H1 (cell line): ENCODE results near the gene JAKMIP3. TPM values are rescaled to one million over a fixed set of nuclear protein-coding genes. Genes with fewer than 3 reads are reported as not detected.

Experiments
- CTCF ChIA-PET: fragments of 300-600 bp; sonication (Branson Sonifier 250); formaldehyde crosslinking; loops from one replicate; lab custom pipeline; 2021; ENCODE audit not compliant: partially characterized antibody; lab: Charles Lee
- POLR2A ChIA-PET: fragments of 300-600 bp; sonication (Branson Sonifier 250); formaldehyde crosslinking; loops from one replicate; lab custom pipeline; 2021; ENCODE audit warnings: inconsistent platforms; ENCODE audit not compliant: partially characterized antibody; lab: Charles Lee
- DNase-seq, 2 experiments: peaks; one replicate each; pipeline versions ENCODE4 v3.0.0 to v3.0.0-alpha.2; 2010 to 2022; ENCODE audit warnings: low spot score in 2 of 2, low read depth in 1 of 2, mixed read lengths in 1 of 2
- FAIRE-seq: peaks from 2 replicates; lab custom pipeline; 2011; peaks lifted over from hg19 to GRCh38; lab: Jason Lieb, UNC
- H2AFZ ChIP-seq: 2 replicates; pipeline ENCODE4 v1.8.1; 2012; ENCODE audit warnings: low read length, inconsistent platforms
- H2AK5ac ChIP-seq: 2 replicates; pipeline ENCODE4 v1.6.1; 2013; ENCODE audit warnings: low read depth, low read length
- H2BK120ac ChIP-seq: replicated peaks from 2 replicates; pipeline ENCODE3; 2013; ENCODE audit warnings: low read depth, low read length, inconsistent platforms
- H2BK12ac ChIP-seq: 2 replicates; pipeline ENCODE4 v1.6.1; 2013; ENCODE audit warnings: low read depth, low read length
- H2BK15ac ChIP-seq: 2 replicates; pipeline ENCODE4 v1.6.1; 2013; ENCODE audit warnings: low read length
- H2BK20ac ChIP-seq: 2 replicates; pipeline ENCODE4 v1.6.1; 2013; ENCODE audit warnings: low read length
- H2BK5ac ChIP-seq: 2 replicates; pipeline ENCODE4 v1.6.1; 2013; ENCODE audit warnings: low read depth, low read length
- H3K14ac ChIP-seq: 2 replicates; pipeline ENCODE4 v1.6.1; 2013; ENCODE audit warnings: inconsistent platforms; ENCODE audit not compliant: insufficient read length
- H3K18ac ChIP-seq: 2 replicates; pipeline ENCODE4 v1.6.1; 2013; ENCODE audit warnings: low read length; ENCODE audit errors: extremely low read depth
- H3K23ac ChIP-seq: 2 replicates; pipeline ENCODE4 v1.6.1; 2013; ENCODE audit warnings: inconsistent platforms; ENCODE audit not compliant: insufficient read length
- H3K23me2 ChIP-seq: 2 replicates; pipeline ENCODE4 v1.6.1; 2013; ENCODE audit warnings: low read depth, low read length
- H3K27ac ChIP-seq: 2 replicates; pipeline ENCODE4 v1.6.1; 2011; ENCODE audit warnings: low read depth, low read length, inconsistent platforms
- H3K27me3 ChIP-seq, 4 experiments: replicated peaks in 1 of 4; 1 replicate in 1 of 4; 2 replicates in 3 of 4; pipeline versions ENCODE4 v1.6.1 to v1.8.1; 2011 to 2013; ENCODE audit warnings: low read length in 3 of 4, mild to moderate bottlenecking in 3 of 4, inconsistent platforms in 2 of 4, mixed read lengths in 2 of 4, moderate library complexity in 1 of 4; ENCODE audit not compliant: control insufficient read depth in 3 of 4, insufficient read depth in 3 of 4; ENCODE audit errors: extremely low read depth in 1 of 4
- H3K36me3 ChIP-seq, 4 experiments: 2 replicates each; pipeline versions ENCODE4 v1.6.1 to v1.8.1; 2011 to 2013; ENCODE audit warnings: mild to moderate bottlenecking in 4 of 4, low read length in 3 of 4, moderate library complexity in 2 of 4, control low read depth in 1 of 4, inconsistent platforms in 1 of 4; ENCODE audit not compliant: insufficient read depth in 4 of 4, control insufficient read depth in 2 of 4
- H3K4ac ChIP-seq: replicated peaks from 2 replicates; pipeline ENCODE3; 2013; ENCODE audit warnings: low read length, low read depth, mixed read lengths, inconsistent platforms; ENCODE audit not compliant: insufficient read length
- H3K4me1 ChIP-seq, 4 experiments: replicated peaks in 1 of 4; 1 replicate in 1 of 4; 2 replicates in 3 of 4; pipeline versions ENCODE4 v1.6.1 to v1.8.1; 2011 to 2013; ENCODE audit warnings: low read length in 3 of 4, inconsistent platforms in 2 of 4, mixed read lengths in 1 of 4; ENCODE audit not compliant: insufficient read depth in 4 of 4, control insufficient read depth in 3 of 4
- H3K4me2 ChIP-seq, 2 experiments: 2 replicates each; pipeline versions ENCODE4 v1.6.1 to v1.8.1; 2011 to 2013; ENCODE audit warnings: low read depth in 2 of 2, low read length in 2 of 2, control low read depth in 1 of 2, inconsistent platforms in 1 of 2, mild to moderate bottlenecking in 1 of 2; ENCODE audit not compliant: insufficient read depth in 1 of 2
- H3K4me3 ChIP-seq, 4 experiments: fragments of 200-600, 300-600 bp in 1 of 4; sonication (generic), shearing (Covaris generic), sonication (Bioruptor Twin) in 1 of 4; 2 replicates each; pipeline versions ENCODE4 v1.5.1 to v1.8.1; 2011 to 2016; ENCODE audit warnings: low read length in 4 of 4, low read depth in 3 of 4, control low read depth in 2 of 4, inconsistent platforms in 2 of 4, mild to moderate bottlenecking in 2 of 4, mixed read lengths in 1 of 4, moderate library complexity in 1 of 4; ENCODE audit not compliant: insufficient read depth in 2 of 4; ENCODE audit errors: extremely low read depth in 1 of 4
- H3K56ac ChIP-seq: replicated peaks from 2 replicates; pipeline ENCODE3; 2013; ENCODE audit warnings: low read depth, mild to moderate bottlenecking, mixed read lengths, low read length, inconsistent platforms; ENCODE audit not compliant: insufficient read length
- H3K79me1 ChIP-seq: 2 replicates; pipeline ENCODE4 v1.6.1; 2013; ENCODE audit warnings: low read depth, low read length, control low read depth
- H3K79me2 ChIP-seq, 2 experiments: 2 replicates each; pipeline versions ENCODE4 v1.6.1 to v1.8.1; 2012 to 2013; ENCODE audit warnings: low read length in 2 of 2, mild to moderate bottlenecking in 2 of 2, inconsistent platforms in 1 of 2; ENCODE audit not compliant: insufficient read depth in 2 of 2, control insufficient read depth in 1 of 2
- H3K9ac ChIP-seq, 4 experiments: replicated peaks in 1 of 4; 1 replicate in 1 of 4; 2 replicates in 3 of 4; pipeline versions ENCODE4 v1.6.1 to v1.8.1; 2011 to 2013; ENCODE audit warnings: low read depth in 3 of 4, low read length in 3 of 4, control low read depth in 2 of 4, mild to moderate bottlenecking in 2 of 4, moderate library complexity in 2 of 4, inconsistent platforms in 1 of 4; ENCODE audit errors: extremely low read depth in 1 of 4
- H3K9me3 ChIP-seq, 2 experiments: 2 replicates each; pipeline versions ENCODE4 v1.6.1 to v1.8.1; 2012 to 2013; ENCODE audit warnings: mild to moderate bottlenecking in 2 of 2, moderate library complexity in 2 of 2, control low read depth in 1 of 2, inconsistent platforms in 1 of 2, low read depth in 1 of 2, low read length in 1 of 2, mixed read lengths in 1 of 2; ENCODE audit not compliant: insufficient read depth in 2 of 2
- H4K20me1 ChIP-seq, 2 experiments: replicated peaks in 1 of 2; 2 replicates each; pipeline versions ENCODE3 to v1.8.1; 2011 to 2013; ENCODE audit warnings: inconsistent platforms in 2 of 2, low read length in 2 of 2, mild to moderate bottlenecking in 1 of 2; ENCODE audit not compliant: insufficient read depth in 2 of 2, control insufficient read depth in 1 of 2
- H4K5ac ChIP-seq: 2 replicates; pipeline ENCODE4 v1.6.1; 2013; ENCODE audit warnings: low read length, low read depth, mixed read lengths, inconsistent platforms; ENCODE audit not compliant: insufficient read length
- H4K8ac ChIP-seq: 2 replicates; pipeline ENCODE4 v1.8.0; 2013; ENCODE audit warnings: mild to moderate bottlenecking, moderate library complexity, low read length, inconsistent platforms; ENCODE audit not compliant: insufficient read depth; ENCODE audit errors: extremely low read depth
- H4K91ac ChIP-seq: replicated peaks from 2 replicates; pipeline ENCODE3; 2013; ENCODE audit warnings: low read length, mixed read lengths, inconsistent platforms; ENCODE audit not compliant: insufficient read length
- ASH2L ChIP-seq: fragments of 200-600, 300-600 bp; sonication (generic); IDR thresholded peaks from one replicate; pipeline ENCODE4 v1.7.1; 2017; ENCODE audit warnings: low read length
- BRCA1 ChIP-seq: IDR thresholded peaks from 2 replicates; pipeline ENCODE4 v1.6.1; 2012; ENCODE audit warnings: low read depth, low read length, improper control_type of control experiment
- CBX8 ChIP-seq: fragments of 300-800, 300-1000 bp; sonication (generic); IDR thresholded peaks from 2 replicates; pipeline ENCODE4 v1.7.1; 2016; ENCODE audit warnings: low read depth, low read length, borderline replicate concordance
- CHD1 ChIP-seq: IDR thresholded peaks from 2 replicates; pipeline ENCODE4 v1.6.1; 2012; ENCODE audit warnings: low read depth, low read length, improper control_type of control experiment
- CTCF ChIP-seq, 3 experiments: IDR thresholded peaks; 1 replicate in 2 of 3; 2 replicates in 1 of 3; pipeline versions ENCODE4 v1.5.1 to v1.6.1; 2011; ENCODE audit warnings: low read length in 3 of 3, mild to moderate bottlenecking in 3 of 3, inconsistent platforms in 2 of 3, low read depth in 1 of 3, moderate library complexity in 1 of 3; ENCODE audit not compliant: insufficient read depth in 1 of 3; ENCODE audit errors: control extremely low read depth in 1 of 3
- GTF2F1 ChIP-seq: IDR thresholded peaks from 2 replicates; pipeline ENCODE4 v1.6.1; 2012; ENCODE audit warnings: low read depth, low read length, improper control_type of control experiment, borderline replicate concordance
- MAX ChIP-seq: IDR thresholded peaks from 2 replicates; pipeline ENCODE4 v1.6.1; 2012; ENCODE audit warnings: inconsistent platforms
- RBBP5 ChIP-seq: IDR thresholded peaks from 2 replicates; pipeline ENCODE4 v1.7.1; 2012; ENCODE audit warnings: low read depth, mild to moderate bottlenecking, inconsistent platforms, low read length, moderate library complexity, borderline replicate concordance
- SIRT6 ChIP-seq: IDR thresholded peaks from one replicate; pipeline ENCODE4 v1.7.1; 2012; ENCODE audit warnings: low read length, inconsistent platforms
- WGBS, 2 experiments: shearing (Covaris generic) in 1 of 2; methylation state at CpG; one replicate each; pipeline versions ENCODE4 v1.1.6 to v1.1.7; 2013 to 2015; ENCODE audit warnings: low lambda C conversion rate in 2 of 2, mixed read lengths in 2 of 2, inconsistent platforms in 1 of 2, low coverage in 1 of 2, missing lambda C conversion rate in 1 of 2; ENCODE audit not compliant: insufficient replicate concordance in 2 of 2, insufficient coverage in 1 of 2, insufficient read length in 1 of 2; ENCODE audit errors: extremely low coverage in 1 of 2, missing lambda C conversion rate in 1 of 2; 5-methylcytosine and 5-hydroxymethylcytosine counted together
- polyA plus RNA-seq, 7 experiments: library from polyadenylated mRNA; depleted of rRNA in 3 of 7; stranded (reverse) in 5 of 7; unstranded in 2 of 7; fragments of >200 nt in 5 of 7; fragments of 200-250 nt in 2 of 7; gene quantifications; 1 replicate in 5 of 7; 2 replicates in 1 of 7; 4 replicates in 1 of 7; pipeline versions ENCODE4 v1.2.1 to v1.2.3, GENCODE V29; 2011 to 2013; ENCODE audit warnings: missing spikeins in 2 of 7, mixed read lengths in 2 of 7
- total RNA-seq: library from RNA; stranded (reverse); fragmentation: NEBNext Ultra II Directional; extraction: Animal tissue kit (Norgen Biotek cat#: 25700); gene quantifications from 2 replicates; pipeline ENCODE4 v1.2.1, GENCODE V29; 2021

Gene JAKMIP3
- total and polyA plus RNA-seq, 2 of the 8 experiments (the other 6 are each of a cell fraction or from before 2014, with no cell fraction given): 0.83 to 0.91 TPM

GRCh38 chr10:132023092-132023811 lies 42.5 kb upstream of the JAKMIP3 start:
- Histone ChIP-seq H2BK5ac (no peak overlapping the region), H3K4me3 (no peak overlapping the region), H3K4me2 (peak overlapping the region; percentile 0 to 31; a peak in 2 of 4 replicates), H2AFZ (0 out of 2 replicates have a peak overlapping the region, but pooled peaks have one; percentile 45), H2AK5ac (no peak overlapping the region), H4K91ac (no peak overlapping the region), H3K79me1 (peaks cover 2% of the 10 kb centered on the region; the same call in 1 of the 2 replicates), H3K56ac (no peak overlapping the region), H3K18ac (0 out of 2 replicates have a peak overlapping the region, but pooled peaks have one; percentile 20), H2BK12ac (no peak overlapping the region), H2BK20ac (no peak overlapping the region; the same call in 1 of the 2 replicates), H4K8ac (no peak overlapping the region), H3K23ac (no peak overlapping the region), H3K79me2 (no peaks in the 10 kb centered on the region), H3K9ac (no peak overlapping the region), H3K9me3 (no peaks in the 10 kb centered on the region; a peak in 1 of 4 replicates), H4K20me1 (no peaks in the 10 kb centered on the region), H2BK15ac (no peak overlapping the region), H2BK120ac (no peak overlapping the region), H3K36me3 (no peaks in the 10 kb centered on the region), H3K14ac (no peak overlapping the region), H3K23me2 (no peaks in the 10 kb centered on the region), H3K4me1 (peaks cover 2 to 8% (median 3%) of the 10 kb centered on the region in 4 experiments; a peak in 5 of 7 replicates), H3K27me3 (peaks cover 0 to 8% (median 1%) of the 10 kb centered on the region in 4 experiments; a peak in 3 of 7 replicates), H3K27ac (no peak overlapping the region), H4K5ac (no peak overlapping the region), H3K4ac (no peak overlapping the region)
- CTCF ChIA-PET: interaction anchor here (0.6 to 6.0 kb wide), 61 partner anchors 8 to 350 kb away, joined by 3 to 86 read pairs (median 5); partner anchors contain the start of genes BNIP3 and JAKMIP3
- 39% methylated on average over 36 of the region's 36 CpGs; no CpG with 5 or more reads in 1 of the 2 experiments for WGBS, 2 experiments
- peak; percentile 45 for FAIRE-seq
- POLR2A ChIA-PET: interaction anchor here (0.6 to 1.5 kb wide), 11 partner anchors 9 to 131 kb away, joined by 3 to 6 read pairs (median 4); no protein-coding TSS in a partner anchor
- peak; percentile 73 to 94 for DNase-seq
- TF ChIP-seq CBX8: no peak
- no peak; the same call in 1 of the 2 replicates for TF ChIP-seq RBBP5
- TF ChIP-seq ASH2L: no peak
- peak; percentile 61; the same call in 1 of the 2 replicates for TF ChIP-seq MAX
- TF ChIP-seq SIRT6: no peak
- TF ChIP-seq BRCA1: no peak
- no peak for TF ChIP-seq CHD1
- TF ChIP-seq CTCF (IDR thresholded peaks at IDR 0.05; ENCODE audit: control extremely low read depth in 1 of 3, insufficient read depth in 1 of 3, low read depth in 1 of 3, low read length in 3 of 3): peak; percentile 85 to 93 (median 89)
- no peak for TF ChIP-seq GTF2F1
